Inflammatory macrophage treated with lipopolysaccharide for 1 hour (primary cell): Measurements from ENCODE around the gene KCNJ14.

Experiments
- DNase-seq, 2 donors: peaks; one replicate each; pipeline ENCODE4 v3.0.0-alpha.2; 2020 to 2022

KCNJ14 gene

GRCh38 chr19:48445606-48446481, 9.5 kb upstream of the KCNJ14 start, which contains the start of gene GRWD1:
Gene GRWD1 (plus strand): TSS chr19:48445983. CDS start chr19:48446006, 23 bp downstream.
- DNase-seq: peak; percentile 94

DNA sequence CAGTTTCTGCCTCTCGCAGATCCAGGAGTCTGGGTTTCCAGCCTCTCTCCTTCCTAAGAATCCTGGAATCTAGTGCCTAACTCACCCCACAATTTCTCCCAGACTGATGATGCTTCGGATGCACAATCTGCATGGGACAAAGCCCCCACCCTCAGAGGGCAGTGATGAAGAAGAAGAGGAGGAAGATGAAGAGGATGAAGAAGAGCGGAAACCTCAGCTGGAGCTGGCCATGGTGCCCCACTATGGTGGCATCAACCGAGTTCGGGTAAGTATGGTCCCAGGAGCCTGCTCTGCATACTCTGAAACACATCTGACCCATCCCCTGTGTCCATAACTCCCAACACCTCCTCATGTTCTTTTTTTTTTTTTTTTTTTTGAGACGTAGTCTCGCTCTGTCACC, 8.8 kb upstream of the KCNJ14 start:
- no peak for DNase-seq

GRCh38 chr19:48448563-48448962, 6.8 kb upstream of the KCNJ14 start:
- DNase-seq: no peak

DNA sequence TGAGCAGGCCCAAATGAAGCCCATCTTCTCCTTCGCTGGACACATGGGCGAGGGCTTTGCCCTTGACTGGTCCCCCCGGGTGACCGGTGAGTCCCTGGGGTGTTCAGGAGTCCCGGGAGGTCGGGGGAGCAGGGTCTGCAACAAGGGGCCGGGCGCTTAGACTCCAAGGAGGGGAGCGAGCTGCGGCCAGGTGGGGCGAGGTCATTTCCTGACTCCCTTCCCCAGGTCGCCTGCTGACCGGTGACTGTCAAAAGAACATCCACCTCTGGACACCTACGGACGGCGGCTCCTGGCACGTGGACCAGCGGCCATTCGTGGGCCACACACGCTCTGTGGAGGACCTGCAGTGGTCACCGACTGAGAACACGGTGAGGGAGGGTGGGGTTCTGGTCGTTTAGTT, 4.9 kb upstream of the KCNJ14 start:
- no peak for DNase-seq

- DNase-seq: no peak
These were observed 4.5 kb upstream of the KCNJ14 start for GRCh38 chr19:48450863-48451262.

DNA sequence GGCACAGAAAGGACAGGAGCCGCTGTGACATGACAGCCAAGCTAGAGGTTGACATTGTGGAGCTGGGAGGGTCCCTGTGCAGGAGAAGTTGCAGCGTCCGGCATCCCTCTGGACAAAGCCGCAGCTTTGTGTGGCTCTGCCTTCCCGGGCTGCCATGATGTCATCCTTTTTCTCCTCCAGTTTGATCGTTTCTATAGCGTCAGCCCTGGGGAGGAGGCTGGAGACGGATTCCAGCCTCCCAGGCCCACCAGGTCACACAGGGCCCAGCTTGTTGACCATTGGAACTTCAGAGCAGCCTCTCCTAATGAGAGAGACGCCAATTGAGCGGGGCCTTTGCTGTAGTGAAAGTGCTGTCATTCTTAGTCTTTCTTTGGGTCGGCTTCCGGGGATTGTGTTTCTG, 3.8 kb upstream of the KCNJ14 start:
- DNase-seq: no peak

- DNase-seq: no peak
These were observed 2.8 kb upstream of the KCNJ14 start for GRCh38 chr19:48452289-48453190.

GRCh38 chr19:48454150-48454730, 1.1 kb upstream of the KCNJ14 start:
- no peak for DNase-seq

- DNase-seq: no peak
These were observed 661 bp downstream of the KCNJ14 start for GRCh38 chr19:48455908-48456562.

- DNase-seq: no peak
These were observed 1.5 kb downstream of the KCNJ14 start for GRCh38 chr19:48456864-48457263.

GRCh38 chr19:48458016-48458415, 2.6 kb downstream of the KCNJ14 start:
- DNase-seq: no peak

- DNase-seq: no peak
These were observed 6.2 kb downstream of the KCNJ14 start for GRCh38 chr19:48461651-48461981.

GRCh38 chr19:48461982-48462655, 6.7 kb downstream of the KCNJ14 start:
- no peak for DNase-seq

GRCh38 chr19:48465215-48465614, 9.8 kb downstream of the KCNJ14 start:
- no peak for DNase-seq

DNA sequence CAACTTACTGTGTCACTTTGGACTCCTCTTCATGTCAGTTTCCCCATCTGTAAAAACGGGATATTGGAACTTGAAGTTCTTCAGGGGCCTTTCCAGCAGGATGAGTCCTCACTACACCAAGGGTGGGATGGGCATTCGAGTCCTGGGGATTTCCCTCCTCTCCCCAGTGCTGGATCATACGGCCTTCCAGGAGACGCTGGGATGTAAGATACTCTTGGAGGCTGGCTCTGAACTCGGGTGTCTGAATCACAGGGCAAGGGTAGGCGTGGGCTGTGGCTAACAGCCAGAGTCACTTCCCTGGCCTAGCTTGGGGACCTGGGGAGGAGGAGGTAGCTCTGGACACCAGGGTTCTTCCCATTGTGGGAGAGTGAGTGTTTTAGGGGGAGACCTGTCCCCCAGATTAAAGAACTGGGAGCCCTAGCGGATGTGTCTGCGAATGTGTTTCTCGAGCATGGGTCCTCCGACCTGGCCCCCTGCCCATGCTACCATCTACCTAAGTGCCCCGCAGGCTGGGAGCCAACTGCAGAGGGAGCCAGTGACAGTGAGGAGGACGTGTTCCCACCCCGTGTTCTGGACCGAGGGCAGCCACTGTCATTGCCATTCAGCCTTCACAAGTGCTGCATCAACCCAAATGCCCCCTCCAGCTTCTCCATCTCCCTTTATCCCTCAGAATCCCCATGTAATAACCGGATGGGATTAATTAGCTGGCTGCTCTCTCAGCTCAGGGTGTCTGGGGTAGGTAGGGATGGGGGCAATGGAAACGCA, 11.4 kb downstream of the KCNJ14 start:
- DNase-seq: peak in 1 of 2 donors; percentile 65

- peak; percentile 100 for DNase-seq
These were observed 13.5 kb downstream of the KCNJ14 start for GRCh38 chr19:48468772-48469288.

GRCh38 chr19:48469289-48469881, 14.0 kb downstream of the KCNJ14 start, which contains the start of gene CYTH2:
Gene CYTH2 (plus strand): TSS chr19:48469369. CDS start chr19:48469508, 139 bp downstream.
- peak; percentile 61 to 62 for DNase-seq

DNA sequence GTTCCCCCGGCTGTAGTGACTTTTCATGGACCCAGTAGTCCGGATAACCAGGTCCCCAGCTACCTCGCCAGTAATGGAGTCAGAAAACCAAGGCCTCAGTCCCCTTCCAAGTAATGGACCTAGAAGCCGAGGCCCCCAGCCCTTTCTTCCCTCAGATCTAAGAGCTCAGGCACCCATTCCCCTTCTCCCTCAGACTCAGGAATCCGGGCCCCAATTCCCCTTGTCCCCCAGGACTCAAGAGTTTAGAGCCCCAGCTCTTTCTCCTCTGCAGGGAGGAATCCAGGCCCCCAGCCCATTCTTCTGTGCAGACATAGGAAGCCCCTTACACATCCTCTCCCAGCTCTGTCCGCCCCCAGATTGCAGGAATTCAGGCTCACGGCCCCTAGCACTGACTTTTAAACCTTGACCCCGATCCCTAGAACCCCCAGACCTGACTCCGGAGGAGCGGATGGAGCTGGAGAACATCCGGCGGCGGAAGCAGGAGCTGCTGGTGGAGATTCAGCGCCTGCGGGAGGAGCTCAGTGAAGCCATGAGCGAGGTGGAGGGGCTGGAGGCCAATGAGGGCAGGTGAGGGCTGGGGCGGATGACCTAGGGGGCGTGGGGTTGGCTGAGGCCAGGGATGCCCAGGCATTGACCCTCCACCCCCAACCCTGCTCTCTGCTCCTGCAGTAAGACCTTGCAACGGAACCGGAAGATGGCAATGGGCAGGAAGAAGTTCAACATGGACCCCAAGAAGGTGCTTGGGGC, 14.7 kb downstream of the KCNJ14 start:
- DNase-seq: no peak

DNA sequence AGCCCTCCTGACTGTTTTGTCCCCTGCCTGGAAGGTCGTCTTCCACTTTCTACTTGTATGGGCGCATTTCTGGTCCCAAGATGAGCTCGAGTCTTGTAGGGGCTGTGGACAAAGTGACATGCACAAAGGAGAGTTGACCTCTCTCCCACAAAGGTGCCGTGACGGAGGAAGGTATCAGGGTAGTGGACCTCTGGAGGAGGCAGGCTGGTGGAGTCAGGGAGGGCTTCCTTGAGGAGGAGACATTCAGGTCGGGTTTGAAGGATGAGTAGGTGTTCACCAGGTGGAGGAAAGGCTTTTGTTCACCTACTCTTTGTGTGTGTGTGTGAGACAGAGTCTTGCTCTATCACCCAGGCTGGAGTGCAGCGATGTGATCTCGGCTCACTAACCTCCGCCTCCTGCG, 15.5 kb downstream of the KCNJ14 start:
- no peak for DNase-seq

DNA sequence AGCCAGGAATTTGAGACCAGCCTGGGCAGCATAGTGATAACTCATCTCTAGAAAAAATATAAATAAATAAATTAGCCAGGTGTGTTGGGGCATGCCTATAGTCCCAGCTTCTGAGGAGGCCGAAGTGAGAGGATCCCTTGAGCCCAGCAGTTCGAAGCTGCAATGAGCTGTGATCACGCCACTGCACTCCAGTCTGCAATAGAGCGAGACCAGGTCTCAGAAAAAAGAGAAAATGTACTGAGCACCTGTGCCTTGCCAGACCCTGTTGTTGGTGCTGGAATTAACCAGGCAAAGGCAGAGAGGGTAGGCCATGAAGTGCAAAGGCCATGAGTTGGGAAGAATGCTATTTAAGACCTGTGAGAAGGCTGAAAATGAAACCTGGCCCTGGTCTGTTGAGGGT, 16.5 kb downstream of the KCNJ14 start:
- DNase-seq: no peak
